ENCODE results near the gene ESPNL.

- TF ChIP-seq, protein P1, sequence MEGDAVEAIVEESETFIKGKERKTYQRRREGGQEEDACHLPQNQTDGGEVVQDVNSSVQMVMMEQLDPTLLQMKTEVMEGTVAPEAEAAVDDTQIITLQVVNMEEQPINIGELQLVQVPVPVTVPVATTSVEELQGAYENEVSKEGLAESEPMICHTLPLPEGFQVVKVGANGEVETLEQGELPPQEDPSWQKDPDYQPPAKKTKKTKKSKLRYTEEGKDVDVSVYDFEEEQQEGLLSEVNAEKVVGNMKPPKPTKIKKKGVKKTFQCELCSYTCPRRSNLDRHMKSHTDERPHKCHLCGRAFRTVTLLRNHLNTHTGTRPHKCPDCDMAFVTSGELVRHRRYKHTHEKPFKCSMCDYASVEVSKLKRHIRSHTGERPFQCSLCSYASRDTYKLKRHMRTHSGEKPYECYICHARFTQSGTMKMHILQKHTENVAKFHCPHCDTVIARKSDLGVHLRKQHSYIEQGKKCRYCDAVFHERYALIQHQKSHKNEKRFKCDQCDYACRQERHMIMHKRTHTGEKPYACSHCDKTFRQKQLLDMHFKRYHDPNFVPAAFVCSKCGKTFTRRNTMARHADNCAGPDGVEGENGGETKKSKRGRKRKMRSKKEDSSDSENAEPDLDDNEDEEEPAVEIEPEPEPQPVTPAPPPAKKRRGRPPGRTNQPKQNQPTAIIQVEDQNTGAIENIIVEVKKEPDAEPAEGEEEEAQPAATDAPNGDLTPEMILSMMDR (IDR thresholded peaks at IDR 0.05), result no peak
- TF ChIP-seq POLR2A (IDR thresholded peaks at IDR 0.05), result no peak
These were observed 31.0 kb upstream of the ESPNL start for GRCh38 chr2:238069021-238069709.
